ENCODE measurements around the gene DNMBP. TPM values are rescaled to one million over a fixed set of nuclear protein-coding genes. Genes with fewer than 3 reads are reported as not detected.
"Not testable (repeated sequence)": the region's sequence is repeated elsewhere in the genome, so short reads cannot be mapped to it uniquely, and the experiment has no call there.

DNMBP gene
- total and polyA plus RNA-seq, 5 donors: 5.5 to 10.0 (median 7.7) TPM

DNA sequence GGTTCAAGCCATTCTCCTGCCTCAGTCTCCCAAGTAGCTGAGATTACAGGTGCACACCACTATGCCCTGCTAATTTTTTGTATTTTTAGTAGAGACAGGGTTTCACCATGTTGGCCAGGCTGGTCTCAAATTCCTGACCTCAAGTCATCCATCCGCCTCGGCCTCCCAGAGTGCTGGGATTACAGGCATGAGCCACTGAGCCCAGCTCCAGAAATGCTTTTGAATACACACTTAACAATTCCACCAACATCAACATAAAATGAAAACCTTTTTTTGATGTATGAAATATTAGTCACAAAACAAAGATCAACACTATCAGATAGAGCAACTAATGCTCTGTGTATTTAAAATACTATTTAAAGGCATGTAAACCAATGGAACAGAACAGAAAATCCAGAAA, 63.7 kb downstream of the DNMBP start:
- intact Hi-C loops (cut with DNase I); H3K27me3 ChIP-seq (ENCODE audit: control insufficient read depth, insufficient read depth); H3K4me3 ChIP-seq (ENCODE audit: low read length); ATAC-seq; H3K27ac ChIP-seq (ENCODE audit: low read length); H3K4me1 ChIP-seq (ENCODE audit: control insufficient read depth, insufficient read depth, low read length); DNase-seq; H3K9me3 ChIP-seq (ENCODE audit: control insufficient read depth, low read length): not testable (repeated sequence)
- WGBS: 89% methylated on average over 2 of the region's 2 CpGs

DNA sequence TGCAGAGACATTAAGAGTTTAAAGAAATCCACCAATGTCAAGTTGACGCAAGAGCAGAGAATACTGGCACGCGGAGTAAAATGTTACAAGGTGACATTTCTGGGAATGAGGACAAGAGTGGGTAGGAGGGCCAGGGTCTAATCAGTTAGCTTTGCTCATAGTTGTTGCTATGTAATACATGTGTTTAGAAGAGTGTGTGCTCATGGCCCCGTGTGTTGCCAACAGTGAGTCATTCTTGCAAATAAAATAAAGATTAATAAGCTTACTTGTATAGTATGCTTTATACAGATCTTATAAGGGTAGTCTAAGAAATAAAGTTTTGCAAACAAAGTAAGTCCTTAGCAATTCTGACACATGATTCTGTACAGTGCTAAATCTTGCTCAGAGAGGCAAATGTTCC, 64.5 kb downstream of the DNMBP start:
- no peak overlapping the region for H3K27ac ChIP-seq (ENCODE audit: low read length)
- H3K4me3 ChIP-seq (ENCODE audit: low read length): no peak overlapping the region
- no peaks in the 10 kb centered on the region for H3K9me3 ChIP-seq (ENCODE audit: control insufficient read depth, low read length)
- ATAC-seq: peak; percentile 86 to 94
- intact Hi-C loops (cut with DNase I): no loop called here
- DNase-seq: peak in 2 of 3 donors; percentile 57 to 64
- H3K4me1 ChIP-seq (ENCODE audit: control insufficient read depth, insufficient read depth, low read length): no peaks in the 10 kb centered on the region
- no peaks in the 10 kb centered on the region for H3K27me3 ChIP-seq (ENCODE audit: control insufficient read depth, insufficient read depth)
- WGBS: 37% methylated on average over 4 of the region's 4 CpGs

DNA sequence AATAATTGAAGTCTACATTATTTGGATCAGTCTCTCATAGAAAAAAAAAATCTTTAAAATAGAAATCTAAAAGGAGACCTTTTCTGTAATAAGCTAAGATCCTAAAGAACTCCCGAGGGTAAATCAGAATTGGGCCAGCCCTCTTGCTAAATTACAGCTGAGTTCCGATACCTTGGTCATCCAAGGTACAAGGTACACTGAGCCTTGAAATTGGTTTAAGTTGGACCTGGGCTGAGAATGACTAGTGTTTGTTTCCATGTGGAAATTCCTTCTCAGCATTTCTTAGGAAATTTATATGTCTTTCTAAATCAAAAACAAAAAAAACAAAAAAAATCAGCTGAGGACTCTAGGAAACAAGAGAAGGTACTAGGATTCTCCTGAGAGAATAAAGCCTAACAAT, 64.9 kb downstream of the DNMBP start:
- no peak for DNase-seq
- peak in 1 of 2 donors; percentile 12 for ATAC-seq
- H3K27ac ChIP-seq (ENCODE audit: low read length): no peak overlapping the region
- no peaks in the 10 kb centered on the region for H3K9me3 ChIP-seq (ENCODE audit: control insufficient read depth, low read length)
- 96% methylated on average over 2 of the region's 2 CpGs for WGBS
- no peaks in the 10 kb centered on the region for H3K4me1 ChIP-seq (ENCODE audit: control insufficient read depth, insufficient read depth, low read length)
- intact Hi-C loops (cut with DNase I): no loop called here
- H3K4me3 ChIP-seq (ENCODE audit: low read length): no peak overlapping the region
- no peaks in the 10 kb centered on the region for H3K27me3 ChIP-seq (ENCODE audit: control insufficient read depth, insufficient read depth)

DNA sequence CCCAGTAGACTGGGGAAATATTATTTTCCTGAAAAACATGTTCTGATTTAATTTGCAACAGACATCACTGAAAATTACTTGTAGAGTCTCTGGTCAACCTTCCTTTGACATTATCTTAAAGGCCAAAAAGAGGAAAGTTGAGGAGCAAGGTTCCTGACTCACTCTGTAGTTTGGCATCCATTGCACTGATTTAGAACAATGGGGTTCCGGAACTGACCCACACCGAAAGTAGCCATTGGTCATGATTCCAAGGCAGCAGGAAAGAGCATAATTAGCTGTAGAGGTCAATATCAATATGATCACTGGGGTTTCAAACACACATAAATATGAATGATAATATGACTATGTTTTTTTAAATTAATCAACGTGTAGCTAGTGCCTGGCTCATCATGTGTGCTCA, 65.8 kb downstream of the DNMBP start:
- H3K4me3 ChIP-seq (ENCODE audit: low read length): no peak overlapping the region
- H3K9me3 ChIP-seq (ENCODE audit: control insufficient read depth, low read length): no peaks in the 10 kb centered on the region
- no peaks in the 10 kb centered on the region for H3K27me3 ChIP-seq (ENCODE audit: control insufficient read depth, insufficient read depth)
- intact Hi-C loops (cut with DNase I): no loop called here
- ATAC-seq: no peak
- DNase-seq: no peak
- no peaks in the 10 kb centered on the region for H3K4me1 ChIP-seq (ENCODE audit: control insufficient read depth, insufficient read depth, low read length)
- H3K27ac ChIP-seq (ENCODE audit: low read length): no peak overlapping the region
- 76% methylated on average over 3 of the region's 3 CpGs for WGBS

DNA sequence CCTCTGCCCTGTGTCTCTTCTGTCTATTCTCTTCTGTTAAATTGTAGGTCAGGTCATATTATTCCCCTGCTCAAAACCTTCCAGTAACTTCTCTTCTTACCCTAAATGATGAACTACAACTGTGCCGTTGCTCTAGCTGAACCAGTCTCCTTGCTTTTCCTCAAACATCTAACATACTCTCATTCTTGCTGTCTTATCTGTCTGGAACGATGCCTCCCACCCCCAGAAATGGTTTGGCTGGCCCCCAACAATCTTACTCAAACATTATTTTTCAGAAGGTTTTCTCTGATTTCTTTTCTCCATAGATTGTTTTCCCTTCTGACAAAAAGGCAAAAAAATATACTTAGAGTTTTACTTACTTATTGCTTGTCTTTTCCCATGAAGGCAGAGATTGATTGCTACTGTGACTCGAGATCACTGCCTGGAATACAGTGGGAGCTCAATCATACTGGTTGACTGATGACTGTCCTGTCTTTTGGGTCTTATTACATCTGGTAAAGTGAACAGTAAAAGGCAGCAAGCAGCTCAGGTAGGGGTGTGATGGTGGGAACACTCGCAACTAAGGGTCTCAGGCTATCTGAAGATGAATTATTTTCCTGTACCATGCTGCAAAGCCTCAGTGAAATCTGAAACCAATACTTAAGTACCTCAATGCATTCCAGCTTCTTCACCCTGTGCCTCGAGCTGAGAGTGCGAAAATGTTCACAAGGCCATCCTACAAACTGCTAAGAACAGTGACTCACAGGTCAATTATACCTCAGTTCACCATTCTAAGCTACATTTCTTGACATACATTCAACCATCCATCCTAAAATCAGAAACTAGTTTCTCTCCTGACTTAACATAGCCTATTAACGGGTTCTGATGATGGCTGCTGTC, 67.6 kb downstream of the DNMBP start:
- DNase-seq (no peak), ATAC-seq (no peak)
- Histone ChIP-seq H3K27ac (ENCODE audit: low read length) (no peak overlapping the region), H3K4me1 (ENCODE audit: control insufficient read depth, insufficient read depth, low read length) (no peaks in the 10 kb centered on the region), H3K27me3 (ENCODE audit: control insufficient read depth, insufficient read depth) (no peaks in the 10 kb centered on the region), H3K9me3 (ENCODE audit: control insufficient read depth, low read length) (no peaks in the 10 kb centered on the region), H3K4me3 (ENCODE audit: low read length) (no peak overlapping the region)
- 64% methylated on average over 7 of the region's 7 CpGs for WGBS
- intact Hi-C loops (cut with DNase I): no loop called here

DNA sequence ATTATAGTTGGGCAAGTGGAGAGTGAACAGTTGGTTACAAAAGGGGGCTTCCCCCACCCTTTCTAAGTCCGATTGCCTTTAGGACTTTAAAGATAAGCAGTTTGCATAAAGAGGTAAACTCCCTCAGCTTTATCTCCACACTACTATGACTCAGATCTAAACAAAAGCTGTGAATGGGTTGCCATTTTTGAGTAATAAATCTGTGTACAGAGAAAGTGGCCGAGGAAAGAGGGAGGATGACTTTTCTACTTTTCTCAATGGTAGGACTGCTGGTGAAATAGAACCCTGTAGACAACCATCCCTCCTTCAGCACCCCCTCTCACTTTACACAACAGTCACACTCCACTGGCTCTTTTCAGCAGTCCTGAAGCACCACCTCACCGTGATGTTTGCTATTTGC, 71.2 kb downstream of the DNMBP start:
- 69% methylated on average over 3 of the region's 3 CpGs for WGBS
- H3K9me3 ChIP-seq (ENCODE audit: control insufficient read depth, low read length): no peaks in the 10 kb centered on the region
- intact Hi-C loops (cut with DNase I): no loop called here
- H3K27me3 ChIP-seq (ENCODE audit: control insufficient read depth, insufficient read depth): no peaks in the 10 kb centered on the region
- H3K27ac ChIP-seq (ENCODE audit: low read length): no peak overlapping the region
- no peak overlapping the region for H3K4me3 ChIP-seq (ENCODE audit: low read length)
- H3K4me1 ChIP-seq (ENCODE audit: control insufficient read depth, insufficient read depth, low read length): no peaks in the 10 kb centered on the region
- DNase-seq: no peak
- peak; percentile 19 to 68 for ATAC-seq

DNA sequence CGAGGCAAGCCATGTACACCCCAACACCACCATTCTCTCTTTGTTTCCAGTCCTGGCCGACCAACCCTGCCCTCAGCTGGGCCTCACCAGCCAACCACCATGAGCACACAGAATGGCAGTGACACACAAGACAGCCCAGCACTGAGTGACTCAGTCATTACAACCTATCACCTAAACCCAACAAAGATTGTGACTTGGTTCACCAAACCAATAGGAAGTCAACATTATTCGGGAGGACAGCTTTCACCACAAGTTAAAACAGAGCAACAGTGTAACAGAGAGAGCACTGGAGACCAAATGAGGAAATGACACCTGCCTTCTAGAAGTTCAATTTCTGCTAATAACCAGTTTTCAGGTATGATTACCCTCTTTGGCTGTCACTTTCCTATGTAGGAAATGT, 72.1 kb downstream of the DNMBP start:
- ATAC-seq: no peak
- Histone ChIP-seq H3K4me3 (ENCODE audit: low read length) (no peak overlapping the region), H3K4me1 (ENCODE audit: control insufficient read depth, insufficient read depth, low read length) (no peaks in the 10 kb centered on the region), H3K9me3 (ENCODE audit: control insufficient read depth, low read length) (no peaks in the 10 kb centered on the region), H3K27ac (ENCODE audit: low read length) (no peak overlapping the region), H3K27me3 (ENCODE audit: control insufficient read depth, insufficient read depth) (no peaks in the 10 kb centered on the region)
- WGBS: 96% methylated on average over 3 of the region's 3 CpGs
- intact Hi-C loops (cut with DNase I): no loop called here
- no peak for DNase-seq

DNA sequence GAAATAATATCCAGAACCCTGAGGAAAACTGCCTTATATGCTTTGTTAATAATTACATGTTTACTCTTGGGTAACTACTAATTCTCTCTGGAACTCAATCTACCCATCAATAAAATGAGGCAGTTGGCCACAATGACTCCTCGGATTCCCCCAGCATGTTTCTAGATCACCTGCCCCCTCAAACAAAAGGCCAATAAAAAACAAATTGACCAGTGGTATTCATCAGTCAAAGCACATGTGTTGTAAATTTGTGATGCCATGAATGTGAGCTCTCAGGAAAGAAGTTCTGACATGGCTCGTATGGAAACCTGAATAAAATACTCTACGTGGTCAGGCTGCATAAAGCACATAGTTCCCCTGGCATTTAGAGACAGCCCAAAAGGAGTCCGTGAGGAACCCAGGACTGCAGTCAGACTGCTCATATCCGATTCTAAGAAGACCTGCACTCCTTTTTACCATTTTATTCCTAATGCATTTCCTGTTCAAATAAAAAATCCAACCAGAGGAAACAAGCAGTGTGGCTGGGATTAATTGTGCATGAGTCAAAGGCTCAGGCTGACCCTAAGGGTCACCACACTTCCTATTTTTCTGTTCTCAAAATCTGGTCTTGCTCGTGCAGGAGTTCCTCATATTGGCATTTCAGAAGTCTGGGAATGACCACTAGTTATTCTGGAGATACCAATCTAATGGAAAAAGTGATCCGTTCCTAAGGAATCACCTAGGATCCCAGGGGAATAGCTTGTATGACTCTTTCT, 77.4 kb downstream of the DNMBP start:
- H3K4me3 ChIP-seq (ENCODE audit: low read length); H3K4me1 ChIP-seq (ENCODE audit: control insufficient read depth, insufficient read depth, low read length); H3K27ac ChIP-seq (ENCODE audit: low read length); intact Hi-C loops (cut with DNase I); DNase-seq; H3K27me3 ChIP-seq (ENCODE audit: control insufficient read depth, insufficient read depth); H3K9me3 ChIP-seq (ENCODE audit: control insufficient read depth, low read length): not testable (repeated sequence)
- ATAC-seq: peak; percentile 73 to 89
- WGBS: 66% methylated on average over 4 of the region's 7 CpGs

DNA sequence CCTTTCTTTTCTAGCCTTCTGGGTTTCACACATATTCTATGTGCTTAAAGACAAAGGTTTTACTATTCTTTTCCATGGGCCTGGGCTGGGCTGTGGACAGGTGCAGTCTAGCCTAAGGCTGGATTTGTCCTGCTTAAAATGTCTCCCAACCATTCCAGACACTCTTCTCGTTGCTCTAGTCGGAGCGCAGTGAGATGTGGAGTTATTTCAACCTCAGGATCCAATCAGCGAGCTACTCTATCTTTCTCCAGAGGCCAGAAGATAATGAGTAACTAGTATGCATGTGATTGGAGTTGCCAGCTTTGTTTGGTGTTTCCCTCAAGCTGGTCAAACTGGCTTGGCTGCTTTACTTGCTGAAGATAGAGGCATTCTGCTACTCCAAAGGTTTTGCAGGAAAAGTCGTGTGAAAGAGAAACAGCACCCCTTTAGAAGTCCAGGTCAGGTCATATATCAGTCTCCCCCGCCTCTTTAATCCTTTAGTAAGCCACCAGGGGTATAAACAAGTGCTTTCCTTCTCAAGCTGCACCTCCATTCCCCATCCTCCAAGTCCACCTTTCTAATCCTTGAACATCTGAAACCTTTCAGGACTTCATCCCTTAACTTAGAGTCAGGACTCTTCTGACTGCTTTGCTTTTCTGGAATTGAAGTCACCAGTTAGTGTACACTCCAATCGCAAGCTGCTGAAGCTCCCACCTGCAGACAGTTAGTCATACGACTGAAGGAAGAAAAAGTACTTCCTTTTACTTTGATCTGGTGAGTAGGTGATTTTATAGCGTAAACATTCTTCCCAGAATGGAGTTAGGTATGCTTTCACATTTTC, 78.8 kb downstream of the DNMBP start:
- Histone ChIP-seq H3K4me1 (ENCODE audit: control insufficient read depth, insufficient read depth, low read length) (peaks cover 14% of the 10 kb centered on the region), H3K9me3 (ENCODE audit: control insufficient read depth, low read length) (no peaks in the 10 kb centered on the region), H3K27me3 (ENCODE audit: control insufficient read depth, insufficient read depth) (no peaks in the 10 kb centered on the region), H3K4me3 (ENCODE audit: low read length) (no peak overlapping the region), H3K27ac (ENCODE audit: low read length) (no peak overlapping the region)
- peak in 1 of 2 donors; percentile 20 for ATAC-seq
- DNase-seq: no peak
- 77% methylated on average over 9 of the region's 9 CpGs for WGBS
- intact Hi-C loops (cut with DNase I): no loop called here

DNA sequence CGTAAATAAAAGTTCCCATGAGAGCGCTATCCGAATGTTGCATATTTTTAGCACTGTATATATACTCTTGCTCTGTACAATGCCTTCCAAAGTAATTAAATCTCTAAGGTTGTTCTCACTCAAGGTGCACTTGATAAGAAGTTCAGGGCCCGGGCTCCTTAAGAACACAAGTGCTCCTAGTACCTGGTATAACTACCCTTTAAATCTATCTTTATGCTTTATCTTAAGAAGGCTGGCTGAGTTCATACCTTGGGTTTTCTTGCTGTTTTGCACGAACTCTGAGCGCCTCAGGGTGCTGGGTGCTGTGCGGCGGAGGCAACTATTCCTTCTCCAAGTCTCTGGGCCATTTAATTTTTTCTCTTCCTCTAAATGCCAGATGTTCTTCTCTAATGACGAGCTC, 80.4 kb downstream of the DNMBP start:
- DNase-seq (no peak), ATAC-seq (no peak)
- intact Hi-C loops (cut with DNase I): no loop called here
- Histone ChIP-seq H3K4me3 (ENCODE audit: low read length) (no peak overlapping the region), H3K27ac (ENCODE audit: low read length) (no peak overlapping the region), H3K27me3 (ENCODE audit: control insufficient read depth, insufficient read depth) (no peaks in the 10 kb centered on the region), H3K4me1 (ENCODE audit: control insufficient read depth, insufficient read depth, low read length) (peaks cover 14% of the 10 kb centered on the region), H3K9me3 (ENCODE audit: control insufficient read depth, low read length) (no peaks in the 10 kb centered on the region)
- 92% methylated on average over 9 of the region's 9 CpGs for WGBS
